CD14-positive monocyte (primary cell): ENCODE measurements around the gene LIPN. TPM values are rescaled to one million over a fixed set of nuclear protein-coding genes. Genes with fewer than 3 reads are reported as not detected.

Source experiments
- DNase-seq, 3 donors: peaks; one replicate each; pipeline ENCODE4 v3.0.0-alpha.2; 2011 to 2022
- H2AFZ ChIP-seq: 2 replicates; pipeline ENCODE4 v1.6.0; 2012; ENCODE audit warnings: mild to moderate bottlenecking, low read depth, low read length, inconsistent platforms; ENCODE audit not compliant: insufficient read depth, poor library complexity, severe bottlenecking
- H3K27ac ChIP-seq, 2 donors: 1 replicate in 1 of 2; 2 replicates in 1 of 2; pipeline ENCODE4 v1.5.1; 2012 to 2013; ENCODE audit warnings: low read length in 2 of 2, control low read depth in 1 of 2, inconsistent platforms in 1 of 2, low read depth in 1 of 2, mild to moderate bottlenecking in 1 of 2
- H3K27me3 ChIP-seq, 2 donors: one replicate each; pipeline versions ENCODE4 v1.6.0 to v1.6.1; 2011 to 2013; ENCODE audit warnings: low read length in 2 of 2; ENCODE audit not compliant: control insufficient read depth in 2 of 2, insufficient read depth in 2 of 2
- H3K36me3 ChIP-seq, 2 donors: replicated peaks in 1 of 2; 1 replicate in 1 of 2; 2 replicates in 1 of 2; pipeline versions ENCODE4 v1.5.1 to v1.6.1; 2012 to 2013; ENCODE audit warnings: low read length in 2 of 2, control low read depth in 1 of 2, inconsistent platforms in 1 of 2, mild to moderate bottlenecking in 1 of 2; ENCODE audit not compliant: insufficient read depth in 2 of 2, control insufficient read depth in 1 of 2
- H3K4me1 ChIP-seq, 2 donors: 1 replicate in 1 of 2; 2 replicates in 1 of 2; pipeline versions ENCODE4 v1.5.1 to v1.6.1; 2012 to 2013; ENCODE audit warnings: low read length in 2 of 2, control low read depth in 1 of 2, inconsistent platforms in 1 of 2, mild to moderate bottlenecking in 1 of 2, moderate library complexity in 1 of 2; ENCODE audit not compliant: insufficient read depth in 2 of 2, control insufficient read depth in 1 of 2
- H3K4me2 ChIP-seq: replicated peaks from 2 replicates; pipeline ENCODE3; 2012; ENCODE audit warnings: low read length, moderate library complexity, mild to moderate bottlenecking; ENCODE audit not compliant: poor library complexity, severe bottlenecking; ENCODE audit errors: extremely low read depth
- H3K4me3 ChIP-seq, 3 experiments: fragments of 200-600 bp in 1 of 3; sonication (generic) in 1 of 3; replicated peaks in 1 of 3; 1 replicate in 2 of 3; 2 replicates in 1 of 3; pipeline ENCODE4 v1.5.1; 2011 to 2013; ENCODE audit warnings: low read length in 3 of 3, mild to moderate bottlenecking in 3 of 3, control low read depth in 2 of 3, low read depth in 2 of 3, inconsistent platforms in 1 of 3, moderate library complexity in 1 of 3
- H3K79me2 ChIP-seq: 2 replicates; pipeline ENCODE4 v1.6.0; 2012; ENCODE audit warnings: mild to moderate bottlenecking, control low read depth, inconsistent platforms, low read length, moderate library complexity; ENCODE audit not compliant: insufficient read depth
- H3K9ac ChIP-seq: 2 replicates; pipeline ENCODE4 v1.6.0; 2017; ENCODE audit warnings: low read length, mild to moderate bottlenecking; ENCODE audit not compliant: insufficient read depth, poor library complexity, severe bottlenecking
- H3K9me3 ChIP-seq, 2 donors: replicated peaks in 1 of 2; 1 replicate in 1 of 2; 2 replicates in 1 of 2; pipeline versions ENCODE4 v1.5.1 to v1.6.1; 2012 to 2013; ENCODE audit warnings: low read length in 2 of 2, control low read depth in 1 of 2; ENCODE audit not compliant: control insufficient read depth in 1 of 2, insufficient read depth in 1 of 2
- H4K20me1 ChIP-seq: 2 replicates; pipeline ENCODE4 v1.6.0; 2012; ENCODE audit warnings: mild to moderate bottlenecking, low read length, control low read depth, moderate library complexity; ENCODE audit not compliant: insufficient read depth
- H3K27ac Mint-ChIP-seq, 7 donors: one replicate each; pipeline ENCODE4 v1.8.0; 2020; ENCODE audit warnings: mild to moderate bottlenecking in 7 of 7, mixed read lengths in 7 of 7, moderate library complexity in 6 of 7, inconsistent platforms in 2 of 7
- H3K27me3 Mint-ChIP-seq, 3 donors: one replicate each; pipeline ENCODE4 v1.8.0; 2021 to 2022; ENCODE audit warnings: low read depth in 3 of 3, mild to moderate bottlenecking in 3 of 3, mixed read lengths in 3 of 3, moderate library complexity in 3 of 3, inconsistent platforms in 1 of 3
- H3K36me3 Mint-ChIP-seq, 2 donors: one replicate each; pipeline ENCODE4 v1.8.0; 2020; ENCODE audit warnings: mixed read lengths in 2 of 2, inconsistent platforms in 1 of 2, mild to moderate bottlenecking in 1 of 2
- H3K4me1 Mint-ChIP-seq: one replicate; pipeline ENCODE4 v1.8.0; 2020; ENCODE audit warnings: mild to moderate bottlenecking, mixed read lengths
- H3K4me3 Mint-ChIP-seq, 2 donors: one replicate each; pipeline ENCODE4 v1.8.0; 2020; ENCODE audit warnings: mild to moderate bottlenecking in 2 of 2, mixed read lengths in 2 of 2, moderate library complexity in 1 of 2
- H3K9me3 Mint-ChIP-seq, 7 donors: one replicate each; pipeline ENCODE4 v1.8.0; 2020 to 2022; ENCODE audit warnings: mixed read lengths in 7 of 7, mild to moderate bottlenecking in 6 of 7, moderate library complexity in 6 of 7, inconsistent platforms in 2 of 7
- WGBS: methylation state at CpG from one replicate; pipeline ENCODE4 v1.1.5; 2013; ENCODE audit warnings: missing lambda C conversion rate; ENCODE audit not compliant: insufficient coverage; 5-methylcytosine and 5-hydroxymethylcytosine counted together
- intact Hi-C, 2 donors: fragments of 100-400 bp; cut with micrococcal nuclease; formaldehyde crosslinking; loops; one replicate each; pipeline versions ENCODE4 v1.15.0 to v1.15.1; 2023
- polyA plus RNA-seq, 3 donors: library from polyadenylated mRNA; depleted of rRNA in 1 of 3; unstranded in 2 of 3; stranded (reverse) in 1 of 3; fragments of 300-500 nt in 2 of 3; fragments of >200 nt in 1 of 3; fragmentation: Illumina TruSeq in 2 of 3; gene quantifications; 1 replicate in 2 of 3; 2 replicates in 1 of 3; pipeline ENCODE4 v1.2.3, GENCODE V29; 2012 to 2021
- TF ChIP-seq, protein P1 (sequence below): fragments of 200-600 bp; IDR thresholded peaks from one replicate; pipeline ENCODE4 v1.8.0; 2022; ENCODE audit warnings: antibody characterized with exemption, mild to moderate bottlenecking

Gene LIPN
- polyA plus RNA-seq, 3 donors: 8.9 to 12.9 (median 10.1) TPM

DNA sequence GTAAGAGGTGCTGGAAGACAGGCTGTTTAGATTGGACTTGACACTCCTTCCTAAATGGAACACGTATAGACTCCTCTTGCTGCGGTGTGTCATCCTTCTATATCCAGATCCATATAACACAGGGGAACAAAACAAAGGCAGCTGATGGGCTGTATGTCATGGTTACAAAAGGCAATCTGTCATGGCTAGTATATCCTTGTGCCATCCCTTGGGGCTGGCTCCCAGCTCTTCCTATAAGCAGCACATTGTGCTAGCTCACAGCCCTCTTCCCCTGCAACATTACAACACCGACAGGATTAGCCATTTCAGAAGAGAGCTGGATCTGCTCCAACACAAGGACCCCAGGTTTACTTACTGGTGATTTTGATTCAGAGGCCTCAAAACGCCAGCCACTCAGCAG lies 38.4 kb upstream of the LIPN start:
- Histone ChIP-seq H3K79me2 (no peaks in the 10 kb centered on the region), H3K9ac (no peak overlapping the region), H3K27me3 (no peaks in the 10 kb centered on the region), H3K36me3 (no peaks in the 10 kb centered on the region), H3K4me3 (no peak overlapping the region), H3K9me3 (no peaks in the 10 kb centered on the region), H3K27ac (no peak overlapping the region), H2AFZ (no peak overlapping the region), H3K4me2 (no peak overlapping the region), H4K20me1 (no peaks in the 10 kb centered on the region), H3K4me1 (peaks cover 4 to 12% of the 10 kb centered on the region in 2 donors)
- Mint-ChIP-seq H3K27me3 (peaks cover 0 to 1% (median 0%) of the 10 kb centered on the region in 3 donors), H3K36me3 (no peaks in the 10 kb centered on the region), H3K9me3 (no peaks in the 10 kb centered on the region), H3K4me1 (peaks cover 9% of the 10 kb centered on the region), H3K4me3 (no peak overlapping the region), H3K27ac (no peak overlapping the region)
- 90% methylated on average over 1 of the region's 4 CpGs for WGBS
- intact Hi-C loops: no loop called here
- TF ChIP-seq, protein P1, sequence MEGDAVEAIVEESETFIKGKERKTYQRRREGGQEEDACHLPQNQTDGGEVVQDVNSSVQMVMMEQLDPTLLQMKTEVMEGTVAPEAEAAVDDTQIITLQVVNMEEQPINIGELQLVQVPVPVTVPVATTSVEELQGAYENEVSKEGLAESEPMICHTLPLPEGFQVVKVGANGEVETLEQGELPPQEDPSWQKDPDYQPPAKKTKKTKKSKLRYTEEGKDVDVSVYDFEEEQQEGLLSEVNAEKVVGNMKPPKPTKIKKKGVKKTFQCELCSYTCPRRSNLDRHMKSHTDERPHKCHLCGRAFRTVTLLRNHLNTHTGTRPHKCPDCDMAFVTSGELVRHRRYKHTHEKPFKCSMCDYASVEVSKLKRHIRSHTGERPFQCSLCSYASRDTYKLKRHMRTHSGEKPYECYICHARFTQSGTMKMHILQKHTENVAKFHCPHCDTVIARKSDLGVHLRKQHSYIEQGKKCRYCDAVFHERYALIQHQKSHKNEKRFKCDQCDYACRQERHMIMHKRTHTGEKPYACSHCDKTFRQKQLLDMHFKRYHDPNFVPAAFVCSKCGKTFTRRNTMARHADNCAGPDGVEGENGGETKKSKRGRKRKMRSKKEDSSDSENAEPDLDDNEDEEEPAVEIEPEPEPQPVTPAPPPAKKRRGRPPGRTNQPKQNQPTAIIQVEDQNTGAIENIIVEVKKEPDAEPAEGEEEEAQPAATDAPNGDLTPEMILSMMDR: no peak
- DNase-seq: no peak

DNA sequence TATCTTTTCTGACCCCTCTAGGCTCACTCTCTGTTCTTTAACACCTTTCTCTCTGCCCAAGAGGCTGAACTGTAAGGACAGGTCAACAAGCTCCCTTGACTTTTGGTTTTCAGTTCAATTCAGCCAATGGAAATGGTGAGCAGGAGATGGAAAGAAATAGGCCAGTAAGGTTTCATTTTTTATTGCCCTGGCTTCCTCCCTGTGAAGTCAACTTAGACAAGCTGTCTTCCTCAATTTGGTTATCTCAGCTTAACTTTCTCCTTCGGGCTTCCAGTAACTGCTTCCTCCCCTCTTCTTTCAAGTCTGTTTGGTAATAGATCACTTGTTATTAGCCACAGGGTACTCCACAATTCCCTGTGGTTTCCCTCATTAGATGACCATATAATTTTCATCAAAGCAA lies 34.0 kb upstream of the LIPN start:
- Histone ChIP-seq H3K27me3 (no peaks in the 10 kb centered on the region), H3K36me3 (no peaks in the 10 kb centered on the region), H3K79me2 (no peaks in the 10 kb centered on the region), H3K4me2 (peak overlapping the region; percentile 27), H4K20me1 (no peaks in the 10 kb centered on the region), H2AFZ (peak overlapping the region; percentile 55), H3K27ac (peak overlapping the region in 1 of 2 donors; percentile 59), H3K9me3 (no peaks in the 10 kb centered on the region), H3K4me3 (no peak overlapping the region), H3K4me1 (peaks cover 4 to 12% of the 10 kb centered on the region in 2 donors), H3K9ac (no peak overlapping the region)
- Mint-ChIP-seq H3K36me3 (no peaks in the 10 kb centered on the region), H3K27me3 (no peaks in the 10 kb centered on the region), H3K4me1 (peaks cover 9% of the 10 kb centered on the region), H3K27ac (peak overlapping the region in 6 of 7 donors; percentile 19 to 86 (median 69)), H3K9me3 (peaks cover 0 to 2% (median 0%) of the 10 kb centered on the region in 7 donors), H3K4me3 (no peak overlapping the region)
- peak; percentile 12 to 43 (median 33) for DNase-seq
- TF ChIP-seq, protein P1: no peak
- intact Hi-C loops: no loop called here
- WGBS: 0% methylated on average over 1 of the region's 1 CpG
